Jurkat, Clone E6-1 (cell line): ENCODE data around the gene CD3E. TPM values are rescaled to one million over a fixed set of nuclear protein-coding genes. Genes with fewer than 3 reads are reported as not detected.

Experiments
- DNase-seq: peaks from one replicate; pipeline ENCODE4 v3.0.0-alpha.2; 2011; ENCODE audit warnings: low read depth, low spot score
- H3K4me3 ChIP-seq: 2 replicates; pipeline ENCODE4 v1.5.1; 2011; ENCODE audit warnings: mild to moderate bottlenecking, low read length, control low read depth, moderate library complexity
- polyA plus RNA-seq: library from polyadenylated mRNA; unstranded; fragments of >200 nt; gene quantifications from one replicate; pipeline ENCODE4 v1.2.1, GENCODE V29; 2012; ENCODE audit warnings: missing spikeins; ENCODE audit not compliant: insufficient read length, insufficient read depth

CD3E gene
- polyA plus RNA-seq: 926 TPM

DNA sequence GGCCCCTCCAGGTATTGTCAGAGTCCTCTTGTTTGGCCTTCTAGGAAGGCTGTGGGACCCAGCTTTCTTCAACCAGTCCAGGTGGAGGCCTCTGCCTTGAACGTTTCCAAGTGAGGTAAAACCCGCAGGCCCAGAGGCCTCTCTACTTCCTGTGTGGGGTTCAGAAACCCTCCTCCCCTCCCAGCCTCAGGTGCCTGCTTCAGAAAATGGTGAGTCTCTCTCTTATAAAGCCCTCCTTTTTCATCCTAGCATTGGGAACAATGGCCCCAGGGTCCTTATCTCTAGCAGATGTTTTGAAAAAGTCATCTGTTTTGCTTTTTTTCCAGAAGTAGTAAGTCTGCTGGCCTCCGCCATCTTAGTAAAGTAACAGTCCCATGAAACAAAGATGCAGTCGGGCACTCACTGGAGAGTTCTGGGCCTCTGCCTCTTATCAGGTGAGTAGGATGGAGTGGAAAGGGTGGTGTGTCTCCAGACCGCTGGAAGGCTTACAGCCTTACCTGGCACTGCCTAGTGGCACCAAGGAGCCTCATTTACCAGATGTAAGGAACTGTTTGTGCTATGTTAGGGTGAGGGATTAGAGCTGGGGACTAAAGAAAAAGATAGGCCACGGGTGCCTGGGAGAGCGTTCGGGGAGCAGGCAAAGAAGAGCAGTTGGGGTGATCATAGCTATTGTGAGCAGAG is at the start of gene CD3E:
Gene CD3E, plus strand, starts transcription at position 163 of the 681 bp plus-strand sequence. Its CDS starts 223 bp downstream, at position 386.
- peak; percentile 95 for DNase-seq
- H3K4me3 ChIP-seq: peak within 1 kb of the TSS; percentile 69

DNA sequence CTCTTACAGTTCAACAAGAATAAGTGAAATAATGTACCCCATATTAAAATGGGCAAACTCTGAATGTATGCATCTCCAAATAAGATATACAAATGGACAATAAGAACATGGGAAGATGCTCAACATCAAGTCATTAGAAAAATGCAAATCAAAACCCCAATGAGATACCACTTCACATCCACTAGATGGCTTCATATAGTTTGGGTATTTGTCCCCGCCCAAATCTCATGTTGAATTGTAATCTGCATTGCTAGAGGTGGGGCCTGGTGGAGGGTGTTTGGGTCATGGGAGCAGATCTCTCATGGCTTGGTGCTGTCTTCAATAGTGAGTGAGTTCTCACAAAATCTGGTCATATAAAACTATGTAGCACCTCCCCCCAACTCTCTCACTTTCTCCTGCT is 46.1 kb upstream of the CD3E start:
- peak; percentile 45 for DNase-seq
- no peak overlapping the region for H3K4me3 ChIP-seq

DNA sequence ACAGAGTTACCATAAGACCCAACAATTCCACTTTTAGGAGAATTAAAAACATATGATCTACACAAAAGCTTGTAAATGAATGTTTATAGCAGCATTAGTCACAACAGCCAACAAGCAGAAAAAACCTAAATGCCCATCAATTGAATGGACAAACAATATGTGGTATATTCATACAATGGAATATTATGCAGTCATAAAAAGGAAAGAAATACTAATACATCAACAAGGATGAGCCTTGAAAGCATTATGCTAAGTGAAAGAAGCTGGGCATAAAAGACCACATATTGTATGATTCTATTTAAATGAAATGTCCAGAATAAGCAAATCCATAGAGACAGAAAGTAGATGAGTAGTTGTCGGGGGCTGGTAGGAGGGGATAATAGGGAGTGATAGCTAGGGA is 45.4 kb upstream of the CD3E start:
- H3K4me3 ChIP-seq: no peak overlapping the region
- DNase-seq: no peak

DNA sequence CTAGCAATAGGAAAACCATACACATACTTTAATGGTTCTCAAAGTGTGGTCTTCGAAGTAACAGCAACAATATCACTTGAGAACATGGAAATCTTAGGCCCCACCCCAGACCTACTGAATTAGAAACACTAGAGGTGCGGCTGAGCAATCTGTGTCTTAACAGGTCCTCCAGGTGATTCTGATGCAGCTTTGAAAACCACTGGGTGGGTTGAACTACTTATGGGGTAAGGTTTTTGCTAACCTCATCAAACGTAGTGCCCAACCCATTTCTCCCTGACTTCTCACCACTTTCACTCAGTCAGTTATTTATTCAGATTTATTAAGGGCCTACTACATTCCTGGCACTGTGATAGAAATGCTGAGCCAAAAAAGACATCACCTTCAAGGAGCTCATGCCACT is 44.2 kb upstream of the CD3E start:
- no peak overlapping the region for H3K4me3 ChIP-seq
- peak; percentile 42 for DNase-seq

DNA sequence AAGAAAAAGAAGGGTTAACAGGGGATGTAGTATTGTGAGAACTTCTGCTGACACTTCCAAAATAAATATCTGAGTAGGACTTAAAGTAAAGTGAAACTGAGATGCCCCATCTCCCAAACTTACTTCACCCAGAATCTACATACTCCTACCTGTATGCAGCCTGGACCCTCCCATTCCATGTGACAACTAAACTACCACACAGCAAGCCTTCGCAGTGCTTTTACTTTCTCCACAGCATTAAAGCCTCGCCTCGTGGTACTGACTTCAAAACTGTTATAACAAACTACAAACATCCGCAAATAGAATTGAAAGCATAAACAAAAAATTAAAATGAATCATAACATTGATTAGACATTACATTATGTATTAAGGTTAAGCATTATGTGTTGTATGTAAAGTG is 41.4 kb upstream of the CD3E start:
- H3K4me3 ChIP-seq: no peak overlapping the region
- no peak for DNase-seq

DNA sequence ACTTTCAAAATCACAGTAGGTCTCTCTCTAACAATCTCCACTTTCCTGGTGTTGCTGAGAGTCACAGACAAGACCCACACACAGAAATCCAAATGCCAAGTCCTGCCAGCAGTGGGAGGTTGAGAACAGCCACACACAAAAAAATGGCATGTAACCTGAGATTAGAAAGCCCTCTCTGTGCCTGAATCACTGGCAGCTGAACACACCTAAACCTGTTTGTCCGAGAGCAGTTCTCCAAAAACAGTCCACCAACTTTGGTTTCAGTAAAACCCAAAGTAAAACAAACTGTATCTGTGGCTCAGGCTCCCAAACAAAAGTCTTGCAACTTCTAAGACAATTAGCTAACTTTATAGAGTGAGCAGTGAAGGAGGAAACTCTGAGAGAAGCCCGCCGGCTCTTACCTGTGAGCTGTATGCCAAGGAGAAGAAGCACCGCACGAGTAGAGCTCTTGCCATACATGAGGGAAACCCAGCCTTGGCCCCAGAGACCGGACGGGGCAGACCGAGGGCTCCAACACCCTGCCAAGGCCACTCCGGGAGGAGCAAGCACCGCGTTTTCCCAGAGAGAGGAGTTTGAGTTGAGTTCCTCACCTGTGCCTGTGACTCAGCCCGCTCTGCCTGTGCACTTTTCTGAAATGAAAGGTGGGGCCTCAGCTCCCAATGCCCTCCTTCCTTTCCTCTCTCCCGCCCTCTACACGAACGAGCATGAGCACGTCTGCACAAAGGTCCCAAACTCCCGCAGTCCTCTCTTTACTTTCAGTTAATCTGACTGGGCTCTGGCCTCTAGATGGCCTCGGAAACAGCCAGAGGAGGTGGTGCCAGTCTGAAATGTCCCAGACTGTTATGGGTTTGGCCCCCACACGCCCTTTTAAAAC is 40.6 kb upstream of the CD3E start, which contains the start of gene MPZL2:
Gene MPZL2, minus strand, starts transcription at position 603 of the 874 bp plus-strand sequence. Its CDS starts 144 bp downstream, at position 459.
- DNase-seq: no peak
- H3K4me3 ChIP-seq: no peak within 1 kb of the TSS

DNA sequence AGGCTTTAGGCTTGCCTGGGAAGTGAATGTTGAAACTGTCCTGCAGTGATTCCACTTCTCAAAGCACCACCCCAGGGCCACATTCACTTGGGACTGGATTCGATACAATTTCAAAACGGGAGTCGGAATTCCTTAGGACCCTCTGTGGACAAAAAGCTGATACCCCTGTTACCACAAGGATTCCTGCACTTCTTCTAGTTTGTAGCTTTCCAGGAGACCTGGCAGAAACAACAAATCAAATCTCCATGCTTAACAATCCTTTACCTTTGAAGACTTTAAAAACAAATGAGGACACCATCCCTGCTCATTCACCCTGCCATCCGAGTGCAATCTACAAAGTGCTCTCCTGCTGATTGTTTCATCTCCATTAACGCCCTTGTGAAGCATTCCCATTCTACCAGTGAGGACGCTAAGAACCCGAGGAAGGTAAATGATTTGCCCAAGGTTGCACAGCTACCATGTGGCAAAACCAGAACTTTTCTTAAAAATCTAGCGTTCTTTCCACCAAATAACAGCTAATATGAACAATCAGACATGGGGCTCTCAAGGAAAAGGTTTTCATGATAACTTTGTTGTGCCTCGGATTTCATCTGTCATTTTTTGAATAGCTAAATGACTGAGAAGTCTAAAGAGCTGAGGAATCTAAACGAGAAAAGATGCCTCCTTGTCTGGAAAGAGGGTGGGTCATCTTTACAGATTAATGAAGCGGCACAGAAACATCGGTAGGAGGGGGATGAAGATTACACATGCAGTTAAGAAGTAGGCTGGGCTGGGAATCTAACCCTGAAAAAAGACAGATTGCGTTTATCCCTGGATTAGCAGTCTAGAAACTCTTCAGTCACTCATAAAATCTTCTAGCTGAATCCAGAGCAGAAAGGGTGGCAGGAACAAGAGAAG is 39.7 kb upstream of the CD3E start:
- no peak overlapping the region for H3K4me3 ChIP-seq
- no peak for DNase-seq

DNA sequence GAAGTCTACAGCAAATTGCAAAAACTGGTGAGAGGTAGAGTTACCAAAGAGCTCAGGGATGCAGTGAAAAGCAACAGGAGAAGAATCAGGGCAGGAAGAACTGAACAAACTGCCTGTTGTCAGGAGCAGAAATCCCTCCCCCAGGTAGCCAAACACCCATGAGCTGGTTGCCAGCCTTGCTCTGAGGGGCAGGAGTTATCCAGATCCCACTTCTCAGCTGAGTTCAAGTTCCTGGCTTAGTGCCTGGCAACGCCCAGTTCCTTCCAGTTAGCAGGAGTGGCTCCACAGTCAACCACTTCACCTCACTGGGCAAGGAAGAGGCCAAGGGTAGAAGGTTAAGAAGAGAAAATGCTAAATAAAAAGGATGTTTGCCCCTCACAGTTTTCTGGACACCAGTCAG is 38.6 kb upstream of the CD3E start:
- no peak overlapping the region for H3K4me3 ChIP-seq
- DNase-seq: no peak

DNA sequence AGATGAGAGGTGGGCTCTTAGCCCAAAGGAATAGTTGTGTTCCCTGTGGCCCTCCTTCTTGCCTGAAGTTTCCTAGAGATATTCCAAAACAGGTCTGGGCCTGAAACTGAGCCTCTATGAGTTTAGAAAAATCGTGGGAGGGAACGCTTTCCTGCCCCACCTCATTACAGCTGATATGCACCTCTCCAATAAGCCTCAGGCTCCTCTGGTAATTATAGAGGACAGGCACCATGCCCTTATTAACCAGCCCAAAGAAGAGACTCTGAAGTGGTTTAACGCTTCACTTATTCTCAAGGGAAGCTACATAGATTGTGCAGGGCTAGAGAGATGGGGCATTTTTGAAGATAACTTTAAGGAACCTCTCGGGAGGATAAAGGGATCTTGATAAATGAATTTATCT is 37.0 kb upstream of the CD3E start:
- no peak overlapping the region for H3K4me3 ChIP-seq
- no peak for DNase-seq

DNA sequence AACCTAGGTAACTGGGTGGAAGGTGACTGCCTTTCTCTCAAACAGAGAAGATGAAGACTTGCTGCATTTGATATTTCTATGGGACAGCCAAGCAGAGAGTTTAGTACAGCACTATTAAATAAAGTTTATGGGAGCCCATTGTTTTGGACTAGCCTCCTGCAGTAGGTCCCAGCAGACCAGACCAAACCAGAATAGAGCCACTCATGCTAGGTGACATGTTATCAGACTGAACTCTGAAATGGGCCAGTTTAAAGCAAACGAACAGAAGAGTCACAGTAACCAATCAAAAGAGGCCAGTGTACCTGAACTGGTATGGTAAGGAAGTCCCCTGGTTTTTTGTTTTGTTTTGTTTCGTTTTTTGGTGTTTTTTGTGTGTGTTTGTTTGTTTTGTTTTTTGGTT is 32.5 kb upstream of the CD3E start:
- DNase-seq: no peak
- H3K4me3 ChIP-seq: no peak overlapping the region

DNA sequence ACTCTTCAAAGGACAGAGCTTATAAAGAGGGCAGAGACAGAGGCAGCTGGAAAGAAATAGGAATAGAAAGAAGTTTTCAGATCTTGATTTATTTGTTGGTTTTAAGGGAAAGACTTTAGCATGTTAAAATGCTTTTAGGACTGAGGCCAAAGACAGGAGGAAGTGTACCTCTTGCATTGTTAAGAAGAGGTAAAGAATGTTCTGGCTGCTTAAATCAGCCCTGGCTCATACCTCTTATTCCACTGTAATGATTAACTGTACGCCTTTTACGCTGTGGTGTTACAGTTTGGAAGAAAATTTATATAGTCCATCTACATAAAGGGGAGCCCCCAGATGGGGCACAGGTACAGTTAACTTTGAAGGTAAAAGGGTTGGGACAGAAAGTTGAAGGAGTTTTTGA is 30.3 kb upstream of the CD3E start:
- no peak for DNase-seq
- no peak overlapping the region for H3K4me3 ChIP-seq

DNA sequence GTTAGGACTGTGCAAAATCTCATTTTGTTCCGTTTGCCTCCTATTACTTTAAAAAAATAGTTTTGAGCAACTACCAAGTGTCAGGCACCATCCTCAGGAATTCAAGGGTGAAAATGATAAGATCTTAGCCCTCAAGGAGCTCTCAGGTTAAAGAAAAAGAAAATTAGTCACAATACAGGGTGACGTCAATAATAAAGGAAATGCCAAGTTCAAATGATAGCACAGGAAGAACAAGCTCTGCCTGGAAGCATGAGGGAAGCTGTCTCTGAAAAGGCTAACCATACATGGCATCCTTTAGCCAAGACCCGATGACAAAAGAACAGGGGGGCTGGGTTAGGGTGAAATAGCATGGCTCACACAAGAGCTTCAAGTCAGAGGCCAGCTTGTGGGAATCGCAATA is 29.4 kb upstream of the CD3E start:
- no peak overlapping the region for H3K4me3 ChIP-seq
- DNase-seq: no peak

DNA sequence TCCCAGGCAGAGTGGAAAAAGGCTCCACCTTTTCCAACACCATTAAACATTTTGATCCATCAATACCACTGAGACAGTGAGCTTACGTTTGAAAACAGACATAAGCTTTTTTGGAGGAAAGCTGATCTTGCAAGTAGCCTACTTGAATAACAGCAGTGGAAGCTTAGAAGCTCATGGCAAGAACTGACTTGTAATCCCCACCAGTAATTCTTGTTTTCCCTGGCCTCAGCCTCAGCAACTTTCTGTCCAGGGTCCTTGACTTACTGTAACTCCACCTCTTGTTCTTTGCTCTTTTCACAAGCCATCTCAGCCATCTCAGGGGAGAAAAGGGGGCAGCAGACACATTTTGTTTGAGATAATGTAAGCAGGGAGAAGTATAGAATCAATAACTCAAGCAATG is 28.1 kb upstream of the CD3E start:
- no peak for DNase-seq
- H3K4me3 ChIP-seq: no peak overlapping the region

DNA sequence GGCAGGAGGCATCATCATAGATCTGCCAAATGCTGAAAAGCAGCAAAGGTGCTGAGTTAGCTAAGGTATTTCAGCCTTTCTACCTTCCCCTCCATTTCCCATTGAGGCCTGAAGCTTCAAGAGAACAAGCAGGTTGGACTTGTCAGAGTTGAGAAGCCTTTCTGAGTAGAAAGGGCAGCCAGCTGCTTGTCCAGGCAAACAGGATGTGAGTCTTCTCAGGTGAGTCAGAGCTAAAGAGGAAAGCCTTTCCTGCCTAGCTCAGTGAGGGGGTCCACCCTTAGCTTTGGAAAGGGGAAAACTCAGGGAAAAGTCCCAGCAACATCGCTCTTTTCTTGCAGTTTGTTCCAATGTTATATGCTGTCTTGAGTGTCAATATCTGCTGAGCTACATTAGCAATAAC is 27.2 kb upstream of the CD3E start:
- no peak overlapping the region for H3K4me3 ChIP-seq
- no peak for DNase-seq

DNA sequence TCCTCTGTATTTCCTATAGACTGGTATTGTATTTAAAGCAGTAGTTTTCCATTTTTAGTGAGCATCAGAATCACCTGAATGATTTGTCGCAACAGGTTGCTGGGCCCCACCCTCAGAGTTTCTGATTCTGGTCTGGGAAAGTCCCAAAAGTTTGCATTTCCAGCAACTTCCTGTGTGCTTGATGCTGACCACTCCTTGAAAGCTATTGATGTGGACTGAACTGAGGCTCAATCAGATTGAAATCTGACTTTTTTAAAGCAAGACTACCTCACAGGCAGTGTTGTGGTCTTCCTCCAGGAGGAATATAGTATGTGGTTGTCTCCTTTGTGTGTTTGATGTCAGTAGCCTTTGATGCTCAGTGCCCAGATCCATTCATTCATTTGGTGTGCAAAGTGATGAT is 23.2 kb upstream of the CD3E start:
- DNase-seq: no peak
- no peak overlapping the region for H3K4me3 ChIP-seq

DNA sequence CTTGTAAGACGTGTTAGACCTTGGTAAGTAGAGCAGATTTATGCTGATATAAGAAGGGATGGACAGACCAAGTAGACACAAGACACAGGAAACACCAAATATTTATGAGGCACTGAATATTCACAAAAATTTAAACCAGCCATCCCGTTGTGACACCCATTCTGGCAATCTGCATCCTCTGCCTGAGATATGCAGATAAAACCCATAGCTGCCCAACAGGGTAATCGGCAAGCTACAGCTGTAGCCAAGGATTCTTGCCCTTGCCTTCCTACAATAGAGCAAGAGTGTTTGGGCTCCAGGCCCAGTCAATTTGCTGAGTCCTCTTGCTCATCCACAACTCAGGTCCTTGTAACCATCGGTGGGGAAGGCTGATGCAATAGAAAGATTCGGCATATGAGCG is 21.9 kb upstream of the CD3E start:
- DNase-seq: no peak
- H3K4me3 ChIP-seq: no peak overlapping the region

DNA sequence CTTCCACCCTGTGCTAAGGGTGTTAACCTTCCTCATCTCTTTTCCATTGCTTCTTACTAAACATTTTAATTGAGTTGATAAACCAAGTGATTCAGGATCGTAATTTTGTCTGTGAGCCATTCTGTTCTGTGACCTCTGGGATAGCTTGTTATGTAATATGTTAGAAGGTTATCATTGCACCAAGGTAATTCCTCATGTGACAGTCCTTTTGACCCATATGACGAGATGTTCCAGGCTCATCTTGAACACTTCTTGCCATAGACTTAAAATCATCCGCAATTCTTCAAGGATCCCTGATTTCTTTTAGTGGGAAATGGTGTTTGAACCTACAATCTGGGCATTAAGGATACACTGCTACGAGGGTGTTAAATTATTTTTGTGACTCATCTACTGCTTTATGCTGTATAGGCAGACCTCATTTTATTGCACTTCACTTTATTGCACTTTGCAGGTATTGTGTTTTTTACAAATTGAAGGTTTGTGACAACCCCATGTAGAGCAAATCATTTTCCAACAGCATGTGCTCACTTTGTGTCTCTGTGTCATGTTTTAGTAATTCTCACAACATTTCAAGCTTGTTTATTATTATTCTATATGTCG is 21.4 kb upstream of the CD3E start:
- H3K4me3 ChIP-seq: no peak overlapping the region
- no peak for DNase-seq

DNA sequence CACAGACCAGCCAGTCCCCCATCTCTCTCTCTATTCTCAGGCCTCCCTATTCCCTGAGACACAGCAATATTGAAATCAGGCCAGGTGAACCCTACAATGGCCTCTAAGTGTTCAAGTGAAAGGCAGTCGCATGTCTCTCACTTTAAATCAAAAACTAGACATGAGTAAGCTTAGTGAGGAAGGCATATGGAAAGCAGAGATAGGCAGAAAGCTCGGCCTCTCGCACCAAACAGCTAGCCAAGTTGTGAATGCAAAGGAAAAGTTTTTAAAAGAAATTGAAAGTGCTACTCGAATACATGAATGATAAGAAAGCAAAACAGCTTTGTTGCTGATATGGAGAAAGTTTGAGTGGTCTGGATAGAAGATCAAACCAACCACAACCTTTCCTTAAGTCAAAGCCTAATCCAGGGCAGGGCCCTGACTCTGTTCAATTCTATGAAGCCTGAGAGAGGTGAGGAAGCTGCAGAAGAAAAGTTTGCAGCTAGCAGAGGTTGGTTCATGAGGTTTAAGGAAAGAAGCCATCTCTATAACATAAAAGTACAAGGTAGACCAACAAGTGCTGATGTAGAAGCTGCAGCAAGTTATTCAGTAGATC is 20.7 kb upstream of the CD3E start:
- no peak overlapping the region for H3K4me3 ChIP-seq
- peak; percentile 47 for DNase-seq

DNA sequence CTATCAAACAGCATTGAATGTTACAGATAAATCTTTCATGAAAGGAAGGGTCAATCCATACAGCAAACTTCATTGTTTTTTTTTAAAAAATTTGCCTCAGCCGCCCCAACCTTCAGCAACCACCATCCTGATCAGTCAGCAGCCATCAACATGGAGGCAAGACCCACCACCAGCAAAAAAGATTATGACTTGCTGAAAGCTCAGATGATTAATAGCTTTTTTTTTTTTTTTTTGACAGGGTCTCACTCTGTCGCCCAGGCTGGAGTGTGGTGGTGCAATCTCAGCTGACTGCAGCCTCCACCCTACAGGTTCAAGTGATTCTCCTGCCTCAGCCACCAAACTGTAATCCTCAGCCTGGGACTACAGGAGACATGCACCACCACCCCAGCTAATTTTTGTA is 18.0 kb upstream of the CD3E start:
- DNase-seq: no peak
- H3K4me3 ChIP-seq: no peak overlapping the region
